A673 (cell line): Measurements from ENCODE around the gene CD6.

Source experiments
- EZH2 ChIP-seq: fragments of 200-600 bp; sonication (generic); IDR thresholded peaks from 2 replicates; pipeline ENCODE4 v1.6.1; 2017; ENCODE audit warnings: borderline replicate concordance, low read depth, mild to moderate bottlenecking, mixed read lengths, antibody characterized with exemption, low read length; ENCODE audit not compliant: poor library complexity, severe bottlenecking
- TF ChIP-seq, protein P1 (sequence below): fragments of 300-800, 200-600 bp; sonication (generic); conservative IDR thresholded peaks from 2 replicates; pipeline ENCODE4 v1.5.1; 2017; ENCODE audit warnings: low read depth, mild to moderate bottlenecking, antibody characterized with exemption, low read length, moderate library complexity, mixed read lengths

DNA sequence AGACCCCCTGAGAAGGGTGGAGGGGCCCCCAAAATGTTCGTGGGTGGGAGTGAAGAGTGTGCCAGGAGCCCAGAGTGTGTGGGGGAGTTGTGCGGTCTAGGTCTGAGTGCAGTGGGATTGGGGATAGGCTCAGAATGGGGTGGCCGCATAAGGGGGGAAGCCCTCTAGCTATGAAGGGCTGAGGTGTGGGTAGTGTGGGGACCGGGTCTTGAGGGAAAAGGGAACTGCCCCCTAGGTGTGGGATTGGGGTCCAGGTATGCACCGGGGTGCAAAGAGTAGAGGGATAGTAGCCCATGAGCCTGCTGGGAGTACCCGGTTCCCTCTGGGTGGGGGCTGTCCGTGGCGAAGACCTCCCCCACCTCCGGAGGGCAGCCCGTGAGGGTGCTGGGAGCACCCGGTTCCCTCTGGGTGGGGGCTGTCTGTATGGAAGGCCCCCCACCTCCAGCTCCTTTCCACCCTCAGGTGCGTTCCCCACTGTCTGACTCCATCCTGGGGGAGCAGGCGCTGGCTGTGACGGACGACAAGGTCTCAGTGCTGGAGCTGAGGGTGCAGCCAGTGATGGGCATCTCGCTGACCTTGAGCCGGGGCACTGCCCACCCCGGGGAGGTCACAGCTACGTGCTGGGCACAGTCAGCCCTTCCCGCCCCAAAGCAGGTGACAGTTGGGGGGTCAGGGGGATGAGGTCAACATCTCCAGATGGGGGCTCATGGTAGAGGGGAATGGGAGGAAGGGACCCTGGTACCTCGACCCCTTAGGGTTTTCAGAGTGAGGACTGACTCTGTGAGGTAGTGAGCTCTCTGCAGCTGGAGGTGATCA, 36.5 kb upstream of the CD6 start:
- TF ChIP-seq, protein P1, sequence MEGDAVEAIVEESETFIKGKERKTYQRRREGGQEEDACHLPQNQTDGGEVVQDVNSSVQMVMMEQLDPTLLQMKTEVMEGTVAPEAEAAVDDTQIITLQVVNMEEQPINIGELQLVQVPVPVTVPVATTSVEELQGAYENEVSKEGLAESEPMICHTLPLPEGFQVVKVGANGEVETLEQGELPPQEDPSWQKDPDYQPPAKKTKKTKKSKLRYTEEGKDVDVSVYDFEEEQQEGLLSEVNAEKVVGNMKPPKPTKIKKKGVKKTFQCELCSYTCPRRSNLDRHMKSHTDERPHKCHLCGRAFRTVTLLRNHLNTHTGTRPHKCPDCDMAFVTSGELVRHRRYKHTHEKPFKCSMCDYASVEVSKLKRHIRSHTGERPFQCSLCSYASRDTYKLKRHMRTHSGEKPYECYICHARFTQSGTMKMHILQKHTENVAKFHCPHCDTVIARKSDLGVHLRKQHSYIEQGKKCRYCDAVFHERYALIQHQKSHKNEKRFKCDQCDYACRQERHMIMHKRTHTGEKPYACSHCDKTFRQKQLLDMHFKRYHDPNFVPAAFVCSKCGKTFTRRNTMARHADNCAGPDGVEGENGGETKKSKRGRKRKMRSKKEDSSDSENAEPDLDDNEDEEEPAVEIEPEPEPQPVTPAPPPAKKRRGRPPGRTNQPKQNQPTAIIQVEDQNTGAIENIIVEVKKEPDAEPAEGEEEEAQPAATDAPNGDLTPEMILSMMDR = no peak
- no peak for TF ChIP-seq EZH2
